ENCODE results near the gene EXOC3L4. TPM values are rescaled to one million over a fixed set of nuclear protein-coding genes. Genes with fewer than 3 reads are reported as not detected.
"Not testable (repeated sequence)": the region's sequence is repeated elsewhere in the genome, so short reads cannot be mapped to it uniquely, and the experiment has no call there.

The EXOC3L4 gene
- total RNA-seq: 1 to 10 TPM in 2 of 4 donors, under 1 TPM in 1, not detected in 1; 0.93 to 5.2 (median 1.3) TPM

- no peak for DNase-seq (ENCODE audit: low spot score)
- TF ChIP-seq CTCF (IDR thresholded peaks at IDR 0.05): no peak
- ATAC-seq (ENCODE audit: low FRiP score): no peak
Measured at GRCh38 chr14:103094406-103095209, at the start of gene EXOC3L4. EXOC3L4 (plus strand) TSS chr14:103094725; CDS start chr14:103100220, 5,495 bp downstream.

- TF ChIP-seq CTCF (IDR thresholded peaks at IDR 0.05): no peak
- ATAC-seq (ENCODE audit: low FRiP score) (no peak), DNase-seq (ENCODE audit: low spot score) (no peak)
Measured at GRCh38 chr14:103045371-103045869, 49.1 kb upstream of the EXOC3L4 start.

GRCh38 chr14:103047453-103047852 lies 47.1 kb upstream of the EXOC3L4 start:
- not testable (repeated sequence) for DNase-seq (ENCODE audit: low spot score); ATAC-seq (ENCODE audit: low FRiP score)

- DNase-seq (ENCODE audit: low spot score) (no peak), ATAC-seq (ENCODE audit: low FRiP score) (no peak)
- TF ChIP-seq CTCF (IDR thresholded peaks at IDR 0.05): no peak
Measured at GRCh38 chr14:103050935-103051334, 43.6 kb upstream of the EXOC3L4 start.

GRCh38 chr14:103052407-103052806 lies 42.1 kb upstream of the EXOC3L4 start:
- TF ChIP-seq CTCF (IDR thresholded peaks at IDR 0.05): no peak
- no peak for DNase-seq (ENCODE audit: low spot score)
- ATAC-seq (ENCODE audit: low FRiP score): no peak

GRCh38 chr14:103055695-103056094 lies 38.8 kb upstream of the EXOC3L4 start:
- DNase-seq (ENCODE audit: low spot score) (no peak), ATAC-seq (ENCODE audit: low FRiP score) (no peak)

More at GRCh38 chr14:103055695-103056094, 38.8 kb upstream of the EXOC3L4 start:
- no peak for TF ChIP-seq CTCF (IDR thresholded peaks at IDR 0.05)

All from omental fat pad (tissue), 4 donors.